Activated CD4-positive, alpha-beta T cell treated with anti-CD3 and anti-CD28 coated beads, Interleukin-2, amount 10 ng/mL, durations not matched to agents 7 days and 5 days (primary cell): Measurements from ENCODE around the gene EIF4A2. TPM values are rescaled to one million over a fixed set of nuclear protein-coding genes. Genes with fewer than 3 reads are reported as not detected.
"Not testable (repeated sequence)": the region's sequence is repeated elsewhere in the genome, so short reads cannot be mapped to it uniquely, and the experiment has no call there.

Experiments used
- CTCF ChIA-PET: fragments of 350-600 bp; sonication (Branson Sonifier 250); formaldehyde crosslinking; loops from one replicate; lab custom pipeline; 2021; ENCODE audit warnings: antibody characterized with exemption; lab: Charles Lee
- POLR2A ChIA-PET: fragments of 350-600 bp; sonication (Branson Sonifier 250); formaldehyde crosslinking; loops from one replicate; lab custom pipeline; 2021; ENCODE audit warnings: antibody characterized with exemption; lab: Charles Lee
- DNase-seq: peaks from one replicate; pipeline ENCODE4 v3.0.0-alpha.2; 2020
- H3K27ac Mint-ChIP-seq: one replicate; pipeline ENCODE4 v1.8.0; 2021; ENCODE audit warnings: mild to moderate bottlenecking, moderate library complexity, mixed read lengths
- H3K27me3 Mint-ChIP-seq: one replicate; pipeline ENCODE4 v1.8.0; 2021; ENCODE audit warnings: mixed read lengths
- H3K36me3 Mint-ChIP-seq: one replicate; pipeline ENCODE4 v1.8.0; 2021; ENCODE audit warnings: low read depth, mixed read lengths
- H3K4me1 Mint-ChIP-seq: one replicate; pipeline ENCODE4 v1.8.0; 2021; ENCODE audit warnings: mixed read lengths
- H3K4me3 Mint-ChIP-seq: one replicate; pipeline ENCODE4 v1.8.0; 2021; ENCODE audit warnings: mild to moderate bottlenecking, moderate library complexity, mixed read lengths
- H3K9me3 Mint-ChIP-seq: one replicate; pipeline ENCODE4 v1.8.0; 2021; ENCODE audit warnings: mixed read lengths
- total RNA-seq, 2 experiments: library from RNA; stranded (reverse); gene quantifications; one replicate each; pipeline ENCODE4 v1.2.3, GENCODE V29; 2021

EIF4A2 gene
- total RNA-seq, 2 experiments from 2014 or later, result 351 to 383 TPM

GRCh38 chr3:186787642-186788481, 4.5 kb downstream of the EIF4A2 start:
- H3K36me3 Mint-ChIP-seq, result peaks cover 80% of the 10 kb centered on the region
- H3K4me3 Mint-ChIP-seq, result peak overlapping the region; percentile 99
- DNase-seq, result no peak
- H3K27ac Mint-ChIP-seq, result peak overlapping the region; percentile 61
- CTCF ChIA-PET, result interaction anchor here (0.7 to 1.4 kb wide), 3 partner anchors 9 to 17 kb away, joined by 3 read pairs; no protein-coding TSS in a partner anchor
- POLR2A ChIA-PET, result interaction anchor here (0.6 to 0.7 kb wide), 2 partner anchors 10 to 186 kb away, joined by 3 to 5 read pairs; no protein-coding TSS in a partner anchor
- peaks cover 47% of the 10 kb centered on the region for H3K4me1 Mint-ChIP-seq
- no peaks in the 10 kb centered on the region for H3K9me3 Mint-ChIP-seq
- no peaks in the 10 kb centered on the region for H3K27me3 Mint-ChIP-seq

- DNase-seq, result no peak
- ChIA-PET POLR2A (no interaction called here), CTCF (interaction anchor here (1.0 to 1.4 kb wide), 2 partner anchors 9 to 14 kb away, joined by 3 to 4 read pairs; no protein-coding TSS in a partner anchor)
- peak overlapping the region; percentile 99 for H3K4me3 Mint-ChIP-seq
- H3K4me1 Mint-ChIP-seq, result peaks cover 47% of the 10 kb centered on the region
- peak overlapping the region; percentile 56 for H3K27ac Mint-ChIP-seq
- H3K9me3 Mint-ChIP-seq, result no peaks in the 10 kb centered on the region
- no peaks in the 10 kb centered on the region for H3K27me3 Mint-ChIP-seq
- peaks cover 84% of the 10 kb centered on the region for H3K36me3 Mint-ChIP-seq
Observed at GRCh38 chr3:186788482-186789370, 5.3 kb downstream of the EIF4A2 start.

GRCh38 chr3:186789554-186790260, 6.3 kb downstream of the EIF4A2 start:
- Mint-ChIP-seq H3K27me3 (no peaks in the 10 kb centered on the region), H3K36me3 (peaks cover 84% of the 10 kb centered on the region), H3K4me3 (no peak overlapping the region), H3K27ac (no peak overlapping the region), H3K9me3 (no peaks in the 10 kb centered on the region), H3K4me1 (peaks cover 47% of the 10 kb centered on the region)
- POLR2A ChIA-PET, result interaction anchor here (0.7 to 1.4 kb wide), 2 partner anchors 11 to 16 kb away, joined by 3 to 11 read pairs; partner anchors contain the start of gene RFC4
- CTCF ChIA-PET, result interaction anchor here (1.0 kb wide), 1 partner anchor 8 kb away, joined by 4 read pairs; no protein-coding TSS in a partner anchor
- DNase-seq, result no peak

- ChIA-PET CTCF (interaction anchor here (0.6 kb wide), 1 partner anchor 959 kb away, joined by 3 read pairs; no protein-coding TSS in a partner anchor), POLR2A (interaction anchor here (0.6 to 1.4 kb wide), 4 partner anchors 7 to 120 kb away, joined by 3 to 11 read pairs (median 4); partner anchors contain the start of genes EIF4A2 and RFC4)
- Mint-ChIP-seq H3K36me3 (peaks cover 80% of the 10 kb centered on the region), H3K27me3 (no peaks in the 10 kb centered on the region), H3K4me1 (peaks cover 45% of the 10 kb centered on the region), H3K4me3 (no peak overlapping the region), H3K27ac (peak overlapping the region; percentile 71), H3K9me3 (no peaks in the 10 kb centered on the region)
- DNase-seq, result no peak
Observed at GRCh38 chr3:186790261-186790981, 7.0 kb downstream of the EIF4A2 start.

GRCh38 chr3:186798239-186798874, 15.0 kb downstream of the EIF4A2 start:
- POLR2A ChIA-PET, result interaction anchor here (1.1 kb wide), 1 partner anchor 11 kb away, joined by 5 read pairs; no protein-coding TSS in a partner anchor
- H3K27me3 Mint-ChIP-seq, result no peaks in the 10 kb centered on the region

GRCh38 chr3:186800285-186800684, 16.9 kb downstream of the EIF4A2 start:
- Mint-ChIP-seq H3K27me3 (no peaks in the 10 kb centered on the region), H3K27ac (peak overlapping the region; percentile 74), H3K4me3 (no peak overlapping the region), H3K4me1 (peaks cover 61% of the 10 kb centered on the region), H3K36me3 (peaks cover 59% of the 10 kb centered on the region), H3K9me3 (no peaks in the 10 kb centered on the region)
- ChIA-PET POLR2A (interaction anchor here (0.7 to 1.0 kb wide), 3 partner anchors 10 to 105 kb away, joined by 4 to 11 read pairs (median 4); partner anchors contain the start of gene EIF4A2), CTCF (interaction anchor here (0.9 to 1.9 kb wide), 2 partner anchors 16 to 186 kb away, joined by 3 to 7 read pairs; partner anchors contain the start of gene EIF4A2)
- DNase-seq, result no peak

More at GRCh38 chr3:186798239-186798874, 15.0 kb downstream of the EIF4A2 start:
- CTCF ChIA-PET, result interaction anchor here (0.6 to 1.7 kb wide), 3 partner anchors 15 to 382 kb away, joined by 3 to 5 read pairs (median 3); partner anchors contain the start of gene EIF4A2
- peak overlapping the region; percentile 17 for H3K27ac Mint-ChIP-seq
- no peaks in the 10 kb centered on the region for H3K9me3 Mint-ChIP-seq
- peaks cover 68% of the 10 kb centered on the region for H3K36me3 Mint-ChIP-seq
- peaks cover 49% of the 10 kb centered on the region for H3K4me1 Mint-ChIP-seq
- DNase-seq, result no peak
- H3K4me3 Mint-ChIP-seq, result no peak overlapping the region

GRCh38 chr3:186802701-186803100, 19.3 kb downstream of the EIF4A2 start:
- Mint-ChIP-seq H3K9me3 (no peaks in the 10 kb centered on the region), H3K27me3 (no peaks in the 10 kb centered on the region), H3K4me3 (no peak overlapping the region), H3K4me1 (peaks cover 69% of the 10 kb centered on the region), H3K36me3 (peaks cover 47% of the 10 kb centered on the region), H3K27ac (no peak overlapping the region)
- no peak for DNase-seq
- CTCF ChIA-PET, result interaction anchor here (0.9 to 1.4 kb wide), 3 partner anchors 15 to 188 kb away, joined by 3 to 8 read pairs (median 3); no protein-coding TSS in a partner anchor
- POLR2A ChIA-PET, result interaction anchor here (1.2 kb wide), 1 partner anchor 19 kb away, joined by 3 read pairs; no protein-coding TSS in a partner anchor

- H3K4me3 Mint-ChIP-seq, DNase-seq, H3K9me3 Mint-ChIP-seq, H3K27ac Mint-ChIP-seq, H3K27me3 Mint-ChIP-seq, CTCF ChIA-PET: not testable (repeated sequence)
- peaks cover 40% of the 10 kb centered on the region for H3K36me3 Mint-ChIP-seq
- POLR2A ChIA-PET, result interaction anchor here (1.2 kb wide), 1 partner anchor 19 kb away, joined by 3 read pairs; no protein-coding TSS in a partner anchor
- H3K4me1 Mint-ChIP-seq, result peaks cover 64% of the 10 kb centered on the region
Observed at GRCh38 chr3:186803447-186803846, 20.1 kb downstream of the EIF4A2 start.

GRCh38 chr3:186806089-186807055, 23.0 kb downstream of the EIF4A2 start, which contains the start of gene RFC4:
RFC4 (minus strand) TSS chr3:186806482; CDS start chr3:186804713, 1,769 bp downstream.
- ChIA-PET POLR2A (interaction anchor here (0.9 to 1.3 kb wide), 2 partner anchors 16 to 23 kb away, joined by 3 to 6 read pairs; no protein-coding TSS in a partner anchor), CTCF (interaction anchor here (1.1 to 1.6 kb wide), 3 partner anchors 14 to 192 kb away, joined by 3 to 6 read pairs (median 4); no protein-coding TSS in a partner anchor)
- Mint-ChIP-seq H3K27ac (peak within 1 kb of the TSS; percentile 98), H3K4me3 (peak within 1 kb of the TSS; percentile 95), H3K27me3 (no peaks in the 10 kb centered on the region), H3K9me3 (no peaks in the 10 kb centered on the region), H3K36me3 (peaks cover 16% of the 10 kb centered on the region), H3K4me1 (peaks cover 42% of the 10 kb centered on the region)
- DNase-seq, result peak; percentile 87
